ENCODE results near the gene EPN1. TPM values are rescaled to one million over a fixed set of nuclear protein-coding genes. Genes with fewer than 3 reads are reported as not detected.

Gene EPN1
- polyA plus RNA-seq (ENCODE audit: insufficient read length in 12 of 12): 100 to 1,000 TPM in 2 of 12 donors, 10 to 100 TPM in 9, not detected in 1; 44.1 to 113 (median 68.9) TPM
- long read RNA-seq, donor 1, full-length matches to known transcripts: 9 of 73 reads
- long read RNA-seq, donor 1, partial matches to known transcripts: 56 of 73 reads
- long read RNA-seq, donor 1, other reads (novel, unspliced or antisense): 8 of 73 reads
- long read RNA-seq, donor 2, full-length matches to known transcripts: 6 of 28 reads
- long read RNA-seq, donor 2, partial matches to known transcripts: 16 of 28 reads
- long read RNA-seq, donor 2, other reads (novel, unspliced or antisense): 6 of 28 reads
- long read RNA-seq, donor 3, full-length matches to known transcripts: 4 of 4 reads
- long read RNA-seq, donor 3, partial matches to known transcripts: 0 of 4 reads
- long read RNA-seq, donor 3, other reads (novel, unspliced or antisense): 0 of 4 reads
- long read RNA-seq, donor 4, full-length matches to known transcripts: 5 of 5 reads
- long read RNA-seq, donor 4, partial matches to known transcripts: 0 of 5 reads
- long read RNA-seq, donor 4, other reads (novel, unspliced or antisense): 0 of 5 reads
- long read RNA-seq, donor 5, full-length matches to known transcripts: 11 of 26 reads
- long read RNA-seq, donor 5, partial matches to known transcripts: 5 of 26 reads
- long read RNA-seq, donor 5, other reads (novel, unspliced or antisense): 10 of 26 reads
- long read RNA-seq, donor 6, full-length matches to known transcripts: 5 of 5 reads
- long read RNA-seq, donor 6, partial matches to known transcripts: 0 of 5 reads
- long read RNA-seq, donor 6, other reads (novel, unspliced or antisense): 0 of 5 reads
- long read RNA-seq, donor 7, full-length matches to known transcripts: 5 of 5 reads
- long read RNA-seq, donor 7, partial matches to known transcripts: 0 of 5 reads
- long read RNA-seq, donor 7, other reads (novel, unspliced or antisense): 0 of 5 reads
- long read RNA-seq, donor 8, full-length matches to known transcripts: 9 of 15 reads
- long read RNA-seq, donor 8, partial matches to known transcripts: 0 of 15 reads
- long read RNA-seq, donor 8, other reads (novel, unspliced or antisense): 6 of 15 reads
- long read RNA-seq, donor 9, full-length matches to known transcripts: 2 of 2 reads
- long read RNA-seq, donor 9, partial matches to known transcripts: 0 of 2 reads
- long read RNA-seq, donor 9, other reads (novel, unspliced or antisense): 0 of 2 reads
- long read RNA-seq, donor 10, full-length matches to known transcripts: 10 of 10 reads
- long read RNA-seq, donor 10, partial matches to known transcripts: 0 of 10 reads
- long read RNA-seq, donor 10, other reads (novel, unspliced or antisense): 0 of 10 reads
- long read RNA-seq, donor 11, full-length matches to known transcripts: 9 of 31 reads
- long read RNA-seq, donor 11, partial matches to known transcripts: 17 of 31 reads
- long read RNA-seq, donor 11, other reads (novel, unspliced or antisense): 5 of 31 reads

DNA sequence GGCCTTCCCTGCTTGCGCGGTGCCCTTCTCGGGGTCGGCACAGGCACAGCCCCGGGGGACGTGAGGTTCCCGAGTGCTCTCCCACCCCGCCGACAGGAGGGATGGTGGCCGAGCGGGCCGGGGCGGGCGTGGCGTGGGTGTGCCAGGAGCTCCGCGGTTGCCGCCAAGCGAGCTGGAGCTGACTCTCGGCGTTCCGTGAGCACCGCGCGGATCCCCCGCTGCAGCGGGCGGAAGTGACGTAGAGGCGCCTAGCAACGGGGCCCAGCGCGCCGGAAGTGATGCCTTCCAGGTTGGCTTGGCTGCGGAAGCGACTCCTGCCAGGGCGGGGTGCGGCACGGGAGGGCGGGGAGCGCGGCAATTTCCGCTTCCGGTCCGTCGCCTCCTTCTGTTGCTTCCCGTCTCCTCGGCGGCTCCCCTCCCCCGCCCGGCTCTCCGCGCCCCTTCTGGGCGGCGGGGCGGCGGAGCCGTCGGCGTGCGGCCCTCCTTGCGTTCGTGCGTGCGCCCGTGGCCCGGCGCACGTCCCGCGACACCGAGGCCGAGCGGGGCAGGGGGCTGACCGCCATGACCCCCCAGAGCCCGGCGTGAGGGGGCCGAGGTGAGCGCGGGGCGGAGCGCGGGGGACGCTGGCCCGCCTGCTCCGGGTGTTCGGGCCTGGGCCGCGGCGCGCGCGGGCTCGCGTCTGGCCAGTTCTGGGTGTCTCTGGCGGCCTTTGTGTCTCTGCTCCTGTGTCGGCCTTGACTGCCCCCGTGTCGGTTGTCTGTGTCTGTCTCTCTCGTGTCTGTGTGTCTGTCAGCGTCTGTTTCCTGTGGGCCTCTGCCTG is at the start of gene EPN1:
Gene EPN1 (plus strand): TSS at position 386 of the 820 bp plus-strand sequence. CDS start 3,402 bp downstream, outside the sequence.
- peak; percentile 95 for DNase-seq

DNA sequence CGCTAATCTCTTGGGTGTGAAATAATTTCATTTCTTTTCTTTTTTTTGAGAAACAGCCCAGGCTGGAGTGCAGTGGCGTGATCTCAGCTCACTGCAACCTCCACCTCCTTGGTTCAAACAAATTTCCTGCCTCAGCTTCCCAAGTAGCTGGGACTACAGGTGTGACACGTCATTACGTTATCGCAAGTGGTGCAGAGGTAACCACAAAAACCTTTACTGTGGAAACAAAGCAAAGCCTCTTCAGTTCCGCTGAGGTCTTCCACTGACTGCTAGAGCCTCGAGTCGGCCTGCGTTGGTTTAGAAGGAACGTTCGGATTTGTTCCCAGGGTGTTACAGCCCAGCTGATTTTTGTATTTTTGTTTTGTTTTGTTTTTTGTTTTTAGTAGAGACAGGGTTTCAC is 48.7 kb upstream of the EPN1 start:
- DNase-seq: no peak

DNA sequence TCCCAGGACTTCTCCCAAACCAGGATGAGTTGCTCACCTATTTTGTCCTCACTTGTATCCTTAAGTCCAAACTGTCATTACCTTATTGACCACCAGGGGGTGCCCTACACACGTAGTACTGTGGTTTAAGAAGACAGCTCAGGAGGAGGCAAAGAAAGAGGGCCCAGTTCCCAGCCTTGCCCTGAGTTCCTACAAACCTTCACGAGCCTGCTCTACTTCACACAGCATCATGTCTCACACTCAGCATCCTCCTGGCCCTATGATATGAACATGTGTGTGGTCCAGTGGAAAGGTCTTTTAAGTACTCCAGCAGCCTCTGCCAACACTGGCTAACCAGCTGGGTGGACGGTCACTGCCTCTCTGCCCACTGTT is 42.6 kb upstream of the EPN1 start:
- peak; percentile 92 for DNase-seq

DNA sequence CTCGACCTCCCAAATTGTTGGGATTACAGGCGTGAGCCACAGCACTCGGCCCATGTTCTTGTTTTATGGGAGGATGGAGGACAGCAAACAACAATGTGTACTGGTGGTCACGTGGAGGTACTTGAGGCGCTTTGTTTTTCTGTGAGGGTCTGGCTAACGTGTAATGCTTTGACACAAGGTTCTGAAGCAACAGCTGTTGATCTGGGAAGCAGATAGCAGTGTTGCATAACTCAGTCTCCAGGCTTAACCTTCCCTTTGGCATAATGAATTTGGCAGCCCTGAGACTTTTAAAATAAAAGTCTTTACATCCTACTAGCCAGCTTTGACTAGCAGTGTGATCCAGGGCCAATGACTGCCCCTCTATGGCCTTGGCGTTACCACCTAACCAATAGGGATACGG is 41.2 kb upstream of the EPN1 start:
- DNase-seq: no peak

DNA sequence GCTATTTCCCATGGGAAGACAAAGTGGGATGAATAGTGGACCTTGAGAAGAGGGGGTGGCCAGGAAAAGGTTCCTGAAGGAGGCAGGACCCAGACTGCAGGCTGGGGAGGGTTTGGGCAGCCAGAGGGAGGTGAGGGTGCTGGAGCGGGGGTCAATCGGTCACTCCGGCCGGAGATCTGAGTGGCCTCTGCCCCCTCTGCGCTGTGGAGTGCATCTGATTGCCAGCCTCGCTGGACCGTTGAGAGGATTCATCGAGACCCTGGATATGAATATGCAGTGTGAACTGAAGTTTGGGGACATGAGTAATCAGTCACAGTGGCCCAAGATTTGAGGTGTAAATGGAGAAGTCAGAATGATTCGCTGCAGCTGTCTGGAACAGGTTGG is 39.7 kb upstream of the EPN1 start:
- no peak for DNase-seq

DNA sequence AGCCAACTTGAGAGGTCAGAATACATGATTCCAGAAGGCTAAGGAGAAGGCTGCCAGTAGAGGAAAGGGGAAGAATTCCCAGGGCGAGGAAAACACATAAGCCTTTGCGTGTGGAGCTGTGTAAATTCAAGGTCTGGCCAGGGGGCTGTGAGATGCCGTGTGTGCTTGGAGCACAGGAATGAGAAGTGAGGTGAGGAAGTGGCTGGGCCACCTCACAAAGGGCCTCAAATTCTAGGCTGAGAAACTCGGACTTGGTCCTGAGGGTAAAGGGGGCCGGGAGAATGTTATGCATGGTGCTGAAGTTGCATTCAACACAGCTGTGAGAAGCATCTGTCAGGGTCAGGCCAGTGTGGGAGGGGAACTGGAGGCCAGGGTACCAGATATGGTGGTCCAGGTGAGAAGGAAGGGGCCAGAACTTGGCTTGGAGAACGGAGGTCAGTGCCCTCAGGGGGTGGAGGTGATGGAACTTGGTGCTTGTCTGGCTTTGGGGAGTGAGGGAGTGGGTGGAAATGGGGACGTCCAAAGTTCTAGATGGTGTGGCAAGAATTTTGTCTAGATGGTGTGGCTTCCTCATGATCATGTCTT is 39.1 kb upstream of the EPN1 start:
- DNase-seq: no peak

DNA sequence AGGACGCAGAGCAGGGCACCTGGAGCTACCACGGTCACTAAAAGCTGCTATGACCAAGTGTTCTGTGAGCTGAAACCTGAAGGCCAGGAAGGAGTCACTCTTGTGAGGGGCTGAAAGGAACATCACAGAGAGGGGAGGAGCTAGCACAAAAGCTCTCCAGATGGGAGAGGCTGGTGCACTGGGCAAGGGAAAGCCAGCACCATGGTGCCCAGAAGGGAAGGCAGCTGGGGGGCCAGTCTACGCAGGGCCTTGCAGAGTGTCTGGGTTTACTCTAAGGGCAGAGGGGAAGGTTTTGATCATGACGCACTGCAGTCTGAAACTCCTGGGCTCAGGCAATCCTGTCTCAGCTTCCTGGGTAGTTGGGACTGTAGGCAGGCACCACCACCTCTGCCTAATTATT is 38.3 kb upstream of the EPN1 start:
- no peak for DNase-seq

DNA sequence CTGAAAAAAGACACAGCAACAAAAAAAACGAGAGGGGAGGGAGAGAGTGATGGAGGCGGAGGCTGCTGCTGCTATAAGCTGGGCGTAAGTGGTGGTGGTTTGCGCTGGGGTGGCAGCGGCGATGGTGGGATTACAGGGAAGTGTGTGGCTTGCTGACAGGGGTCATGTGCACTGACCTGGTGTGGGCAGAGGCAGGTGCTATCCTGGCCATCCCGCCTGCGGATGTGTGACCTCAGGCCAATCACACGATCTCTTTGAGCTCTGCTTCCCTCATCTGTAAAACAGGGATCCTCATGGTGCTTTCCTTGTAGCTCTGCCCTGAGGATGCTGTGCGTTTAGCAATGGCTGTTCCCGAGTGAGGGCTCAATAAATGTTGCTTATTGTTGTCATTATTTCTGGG is 37.5 kb upstream of the EPN1 start:
- no peak for DNase-seq

DNA sequence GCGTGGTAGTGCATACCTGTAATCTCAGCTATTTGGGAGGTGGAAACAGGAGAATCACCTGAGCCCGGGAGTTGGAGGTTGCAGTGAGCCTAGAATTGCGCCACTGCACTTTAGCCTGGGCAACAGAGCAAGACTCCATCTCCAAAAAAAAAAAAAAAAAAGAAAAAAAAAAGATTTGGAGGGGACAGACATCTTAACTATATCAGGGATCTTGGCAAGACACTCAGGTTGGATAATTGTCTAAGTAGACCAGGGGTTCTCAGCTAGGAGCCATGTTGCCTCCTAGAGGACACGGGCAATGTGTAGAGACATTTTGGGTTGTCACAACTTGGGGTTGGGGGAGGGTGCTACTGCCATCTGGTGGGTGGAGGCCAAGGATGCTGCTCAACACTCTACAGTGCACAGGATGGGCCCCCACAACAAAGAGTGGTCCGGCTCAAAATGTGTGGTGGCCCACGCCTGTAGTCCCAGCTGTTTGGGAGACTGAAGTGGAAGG is 36.1 kb upstream of the EPN1 start:
- no peak for DNase-seq

DNA sequence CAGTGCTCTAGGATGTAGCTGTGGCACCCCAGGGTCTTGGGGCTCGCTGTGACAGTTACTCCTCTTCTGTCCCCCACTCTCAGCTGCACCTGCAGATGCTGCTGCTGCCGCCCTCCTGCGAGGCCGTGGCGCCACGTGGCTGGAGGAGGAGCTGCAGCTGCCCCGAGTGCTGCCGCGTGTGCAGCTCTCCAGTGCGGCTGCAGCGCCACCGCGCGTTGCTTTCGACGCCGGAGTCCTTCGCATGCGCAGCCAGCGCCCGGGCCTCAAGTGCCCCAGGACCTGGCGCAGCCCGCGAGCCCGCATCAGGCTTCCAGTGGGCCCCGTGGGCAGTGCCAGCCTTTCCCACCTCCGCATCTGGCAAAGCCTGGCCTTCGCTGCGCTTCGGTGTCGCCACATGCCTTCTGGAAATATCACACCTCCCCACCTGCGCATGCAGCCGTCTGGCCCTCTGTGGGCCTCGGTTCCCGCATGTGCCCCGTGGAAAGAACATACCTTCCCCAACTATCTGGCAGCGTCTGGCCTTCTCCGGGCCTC is 34.9 kb upstream of the EPN1 start:
- DNase-seq: peak; percentile 71

DNA sequence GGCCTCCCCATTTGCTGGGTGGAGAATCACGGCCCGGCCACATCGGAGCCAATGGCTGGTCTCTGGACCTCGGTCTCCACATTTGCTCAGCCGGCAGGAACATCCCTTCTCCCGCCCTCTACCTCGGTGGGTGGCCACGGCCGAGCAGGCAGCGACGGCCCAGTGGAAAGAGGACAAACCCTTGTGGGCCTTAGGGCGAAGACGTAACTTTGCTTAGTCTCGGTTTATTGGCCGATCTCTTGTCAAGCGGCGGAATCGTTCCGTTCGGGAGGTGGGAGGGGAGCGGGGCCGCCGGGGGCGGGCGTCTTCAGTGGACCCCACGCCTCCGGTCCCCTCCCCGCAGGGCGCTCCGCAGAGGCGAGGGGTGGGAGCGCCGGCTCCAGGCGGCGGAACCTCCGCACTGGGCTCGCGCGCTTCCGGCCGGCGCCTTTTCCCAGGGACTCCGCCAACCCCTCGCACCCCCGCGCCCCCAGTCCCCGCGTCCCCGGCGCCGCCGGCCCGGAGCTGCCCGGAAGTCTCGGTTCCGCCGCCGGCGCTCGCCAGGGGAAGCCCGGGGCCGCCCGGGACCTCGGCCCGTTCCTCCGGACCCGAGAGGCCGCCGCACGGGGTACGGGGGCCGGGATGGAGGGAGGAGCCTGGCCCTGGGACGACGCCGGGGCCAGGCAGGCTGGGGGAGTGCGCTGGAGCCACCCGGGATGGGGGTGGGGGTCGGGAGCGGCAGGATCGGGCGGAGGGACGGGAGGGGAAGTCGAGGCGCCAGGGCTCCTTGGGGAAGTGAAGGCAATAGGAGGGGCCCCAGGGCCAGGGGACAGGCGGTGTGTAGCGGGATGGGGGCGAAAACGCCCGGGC is 34.2 kb upstream of the EPN1 start, which contains the start of gene ZNF580:
Gene ZNF580 (plus strand): TSS at position 426 of the 849 bp plus-strand sequence. CDS start 1,507 bp downstream, outside the sequence.
- peak; percentile 84 for DNase-seq

DNA sequence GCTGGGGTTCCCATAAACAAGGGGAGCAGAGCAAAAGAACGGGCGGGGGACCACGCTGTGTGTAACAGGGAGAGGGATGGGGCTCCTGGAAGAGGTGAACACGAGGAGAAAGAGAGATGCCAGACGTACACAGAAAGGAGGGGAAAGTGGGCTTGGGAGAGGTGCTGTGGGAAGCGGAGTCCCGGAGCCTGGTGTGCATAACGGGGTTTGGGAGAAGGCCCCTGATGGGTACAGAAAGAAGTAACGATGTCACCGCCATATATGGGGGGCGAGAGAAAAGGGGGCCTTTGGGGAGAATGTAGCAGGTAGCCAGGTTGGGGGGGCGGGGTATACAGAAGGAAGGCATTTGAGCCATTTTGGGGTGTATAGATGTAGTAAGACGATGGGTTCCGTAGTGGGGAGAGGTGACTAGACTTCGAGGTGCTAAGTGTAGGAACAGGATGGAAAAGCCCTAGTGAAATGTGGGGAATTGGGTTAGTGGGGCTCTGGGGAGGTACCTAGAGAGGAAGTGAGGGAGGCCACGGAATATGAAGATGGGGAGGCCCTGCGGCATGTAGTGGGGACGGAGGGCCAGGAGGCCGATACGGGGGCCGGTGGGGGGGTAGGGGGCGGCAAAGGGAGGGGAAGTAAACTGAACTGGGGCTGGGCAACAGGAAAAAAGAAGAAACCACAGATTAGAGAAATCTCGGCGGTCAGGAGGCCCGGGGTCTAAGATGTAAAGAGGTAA is 33.4 kb upstream of the EPN1 start:
- no peak for DNase-seq

DNA sequence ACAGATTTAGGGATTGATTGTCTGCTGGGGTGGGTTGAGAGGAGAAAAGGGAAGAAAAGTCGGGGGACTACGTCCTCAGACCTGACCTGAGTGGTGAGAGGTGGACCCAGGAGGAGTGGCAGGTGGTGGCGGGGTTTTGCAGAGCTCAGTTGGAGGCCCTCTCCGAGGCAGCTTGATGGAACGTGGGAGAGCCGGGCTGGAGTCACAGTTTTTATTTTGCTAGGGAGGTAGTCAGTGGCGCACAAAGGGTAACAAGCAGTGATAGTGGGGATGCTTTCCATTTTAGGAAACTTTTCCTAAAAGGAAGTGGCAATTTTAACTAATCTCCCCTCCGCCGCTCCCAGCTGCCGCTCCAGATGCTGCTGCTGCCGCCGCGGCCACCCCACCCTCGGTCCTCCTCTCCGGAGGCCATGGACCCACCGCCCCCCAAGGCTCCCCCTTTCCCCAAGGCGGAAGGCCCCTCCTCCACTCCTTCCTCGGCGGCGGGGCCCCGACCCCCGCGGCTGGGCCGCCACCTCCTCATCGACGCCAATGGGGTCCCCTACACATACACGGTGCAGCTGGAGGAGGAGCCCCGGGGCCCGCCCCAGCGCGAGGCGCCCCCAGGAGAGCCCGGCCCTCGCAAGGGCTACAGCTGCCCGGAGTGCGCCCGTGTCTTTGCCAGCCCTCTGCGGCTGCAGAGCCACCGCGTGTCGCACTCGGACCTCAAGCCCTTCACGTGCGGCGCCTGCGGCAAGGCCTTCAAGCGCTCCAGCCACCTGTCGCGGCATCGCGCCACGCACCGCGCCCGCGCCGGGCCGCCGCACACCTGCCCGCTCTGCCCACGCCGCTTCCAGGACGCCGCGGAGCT is 32.6 kb upstream of the EPN1 start:
- DNase-seq: no peak

DNA sequence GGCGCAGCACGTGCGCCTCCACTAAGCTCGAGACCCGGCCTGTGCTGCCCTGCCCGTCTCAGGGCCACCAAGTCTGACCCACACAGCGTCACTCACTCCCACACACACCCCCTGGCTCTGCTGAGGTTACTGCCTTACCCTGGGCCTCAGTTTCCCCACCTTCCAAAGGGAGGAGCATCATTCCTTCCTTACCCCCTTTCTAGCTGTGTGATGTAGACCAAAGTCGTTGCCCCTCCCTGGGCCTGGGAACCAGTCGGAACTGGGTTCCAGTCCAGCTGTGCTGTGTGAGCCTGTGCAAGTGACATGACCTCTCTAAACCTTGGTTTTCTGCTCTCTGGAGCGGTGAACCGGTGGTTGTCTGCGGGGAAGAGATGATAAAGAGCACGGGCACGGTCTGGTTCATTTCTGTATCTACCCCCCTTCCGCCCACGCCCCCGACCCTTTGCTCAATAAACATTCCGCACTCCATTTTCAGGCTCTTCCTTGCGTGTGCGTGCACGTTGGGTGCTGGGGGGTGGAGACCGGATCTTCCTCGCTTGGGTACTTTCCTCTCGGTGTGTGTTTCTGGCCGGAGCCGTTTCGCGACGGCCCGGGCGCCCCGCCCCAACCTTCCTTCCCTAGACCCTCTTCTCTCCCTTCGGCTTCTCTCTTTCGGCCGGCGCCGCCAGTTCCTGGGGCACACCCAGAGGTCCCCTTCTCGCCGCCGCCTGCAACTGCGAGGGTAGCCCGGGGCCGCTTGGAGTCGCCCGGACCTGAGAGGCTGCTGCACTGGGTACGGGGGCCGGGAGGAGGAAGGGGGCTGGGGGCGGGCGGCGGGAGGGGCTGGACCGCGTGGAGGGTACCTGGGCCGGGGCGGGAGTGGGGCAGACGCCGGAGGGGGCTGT is 31.8 kb upstream of the EPN1 start, which contains the start of gene ZNF581:
Gene ZNF581 (plus strand): TSS at position 647 of the 884 bp plus-strand sequence. CDS start 923 bp downstream, outside the sequence.
- peak; percentile 81 for DNase-seq

DNA sequence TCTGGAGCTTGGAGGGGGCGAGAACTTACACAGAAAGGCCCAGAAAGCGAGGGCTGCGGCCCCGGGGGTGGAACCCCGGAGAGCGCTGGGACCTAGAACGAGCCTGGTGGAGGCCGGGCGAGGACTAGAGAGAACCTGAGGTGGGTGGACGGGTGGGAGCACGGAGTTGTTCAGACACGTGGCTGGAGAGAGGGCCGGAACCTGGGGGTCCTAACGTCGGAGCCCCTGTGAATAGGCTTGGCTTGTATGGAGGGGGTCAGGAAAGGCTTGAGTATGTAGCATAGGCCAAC is 31.2 kb upstream of the EPN1 start:
- no peak for DNase-seq

Measured in muscle of arm (tissue), 14 donors.